CD4-positive, CD25-positive, alpha-beta regulatory T cell (primary cell): ENCODE data around the gene GAS2L1. TPM values are rescaled to one million over a fixed set of nuclear protein-coding genes. Genes with fewer than 3 reads are reported as not detected.
A peak's percentile ranks its signal among the peaks of the same experiment; 100 is the strongest.

Experiments used
- ATAC-seq, 2 donors: fragments of 150-1000 bp; cut with Tn5 transposase; one replicate each; pipeline ENCODE4 v1.10.0; 2021; ENCODE audit warnings: low read depth in 2 of 2, moderate number of reproducible peaks in 2 of 2, moderate library complexity in 1 of 2
- DNase-seq, 3 donors: peaks; one replicate each; pipeline versions ENCODE4 v3.0.0 to v3.0.0-alpha.2; 2012 to 2022; ENCODE audit warnings: mixed read lengths in 1 of 3
- H3K27ac ChIP-seq: one replicate; pipeline ENCODE4 v1.7.0; 2013; ENCODE audit warnings: mild to moderate bottlenecking, low read length; ENCODE audit not compliant: insufficient read depth, poor library complexity, severe bottlenecking
- H3K27me3 ChIP-seq: one replicate; pipeline ENCODE4 v1.7.0; 2013; ENCODE audit warnings: low read length; ENCODE audit not compliant: control insufficient read depth, insufficient read depth
- H3K36me3 ChIP-seq: one replicate; pipeline ENCODE4 v1.7.0; 2013; ENCODE audit warnings: mild to moderate bottlenecking, low read length, moderate library complexity; ENCODE audit not compliant: control insufficient read depth, insufficient read depth
- H3K4me1 ChIP-seq: 2 replicates; pipeline ENCODE4 v1.7.0; 2013; ENCODE audit warnings: mild to moderate bottlenecking, low read length; ENCODE audit not compliant: insufficient read depth, control insufficient read depth, poor library complexity, severe bottlenecking
- H3K4me3 ChIP-seq: one replicate; pipeline ENCODE4 v1.7.0; 2013; ENCODE audit warnings: low read depth, mild to moderate bottlenecking, low read length, moderate library complexity
- H3K9me3 ChIP-seq, 2 experiments: 1 replicate in 1 of 2; 2 replicates in 1 of 2; pipeline ENCODE4 v1.7.0; 2013; ENCODE audit warnings: low read length in 2 of 2, mild to moderate bottlenecking in 1 of 2, moderate library complexity in 1 of 2; ENCODE audit not compliant: control insufficient read depth in 2 of 2
- H3K27ac Mint-ChIP-seq, 3 donors: one replicate each; pipeline ENCODE4 v1.8.0; 2020 to 2022; ENCODE audit warnings: mild to moderate bottlenecking in 3 of 3, mixed read lengths in 3 of 3, moderate library complexity in 2 of 3
- H3K27me3 Mint-ChIP-seq: one replicate; pipeline ENCODE4 v1.8.0; 2022; ENCODE audit warnings: mild to moderate bottlenecking, mixed read lengths
- H3K36me3 Mint-ChIP-seq: one replicate; pipeline ENCODE4 v1.8.0; 2020; ENCODE audit warnings: mixed read lengths
- H3K4me1 Mint-ChIP-seq, 4 donors: one replicate each; pipeline ENCODE4 v1.8.0; 2020 to 2022; ENCODE audit warnings: mixed read lengths in 4 of 4, mild to moderate bottlenecking in 1 of 4
- H3K4me3 Mint-ChIP-seq, 4 donors: one replicate each; pipeline ENCODE4 v1.8.0; 2020 to 2022; ENCODE audit warnings: mild to moderate bottlenecking in 4 of 4, mixed read lengths in 4 of 4, moderate library complexity in 3 of 4
- H3K9me3 Mint-ChIP-seq, 7 donors: one replicate each; pipeline ENCODE4 v1.8.0; 2020 to 2022; ENCODE audit warnings: mixed read lengths in 7 of 7, mild to moderate bottlenecking in 3 of 7, moderate library complexity in 2 of 7
- polyA plus RNA-seq, 4 donors: library from polyadenylated mRNA; unstranded; fragments of 300-500 nt; fragmentation: Illumina TruSeq; gene quantifications; one replicate each; pipeline ENCODE4 v1.2.3, GENCODE V29; 2021
- total RNA-seq: library from RNA; stranded (reverse); gene quantifications from one replicate; pipeline ENCODE4 v1.2.3, GENCODE V29; 2022

GAS2L1 gene
- total and polyA plus RNA-seq, 5 donors from 2014 or later, result 0.22 to 1.8 TPM; not detected in 3

GRCh38 chr22:29300807-29301601 is 5.4 kb upstream of the GAS2L1 start:
- peaks cover 33% of the 10 kb centered on the region for H3K36me3 Mint-ChIP-seq

DNA sequence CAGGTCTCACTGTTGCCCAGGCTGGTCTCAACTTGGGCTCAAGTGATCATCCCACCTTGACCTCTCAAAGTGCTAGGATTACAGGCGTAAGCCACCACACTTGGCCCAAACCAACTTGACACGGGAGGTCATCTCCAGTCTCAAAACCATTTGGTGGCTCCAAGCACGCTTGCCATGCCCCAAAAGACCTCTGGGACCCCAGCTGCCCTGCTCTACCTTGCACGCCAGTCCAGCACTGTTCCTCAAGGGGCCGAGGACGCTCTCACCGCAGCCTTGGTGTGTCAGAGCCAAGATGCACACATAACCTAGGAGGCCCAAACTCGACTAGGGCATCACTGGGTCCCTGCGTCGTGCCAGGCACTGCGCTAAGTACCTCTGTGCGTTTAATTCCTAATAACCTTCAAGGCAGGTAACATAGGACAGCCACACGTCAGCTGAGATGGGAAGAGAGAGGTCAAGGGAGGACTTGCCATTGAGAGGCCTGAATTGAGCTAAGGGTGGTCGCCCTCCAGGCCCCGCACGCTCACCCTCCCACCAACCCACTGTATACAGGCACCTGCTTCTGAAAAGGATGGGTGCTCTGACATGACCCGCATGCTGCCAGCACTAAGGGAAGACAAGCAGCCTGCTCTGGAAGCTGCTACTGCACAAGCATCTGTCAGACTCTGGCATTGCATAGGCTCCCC is 4.6 kb upstream of the GAS2L1 start:
- peak overlapping the region in 1 of 4 donors; percentile 63 for H3K4me3 Mint-ChIP-seq
- no peak overlapping the region for H3K4me3 ChIP-seq
- H3K4me1 Mint-ChIP-seq, result peaks cover 0 to 12% (median 6%) of the 10 kb centered on the region in 4 donors
- peaks cover 26% of the 10 kb centered on the region for H3K27me3 Mint-ChIP-seq
- peaks cover 0 to 2% (median 0%) of the 10 kb centered on the region in 7 donors for H3K9me3 Mint-ChIP-seq
- H3K9me3 ChIP-seq, result no peaks in the 10 kb centered on the region
- peaks cover 41% of the 10 kb centered on the region for H3K36me3 ChIP-seq
- no peak overlapping the region for H3K27ac ChIP-seq
- peaks cover 2% of the 10 kb centered on the region for H3K27me3 ChIP-seq
- peak overlapping the region in 1 of 3 donors; percentile 48 for H3K27ac Mint-ChIP-seq
- ATAC-seq (peak in 1 of 2 donors; percentile 3), DNase-seq (no peak)
- peaks cover 29% of the 10 kb centered on the region for H3K36me3 Mint-ChIP-seq
- H3K4me1 ChIP-seq, result peaks cover 14% of the 10 kb centered on the region

More at GRCh38 chr22:29300807-29301601, 5.4 kb upstream of the GAS2L1 start:
- H3K9me3 Mint-ChIP-seq, result peaks cover 0 to 2% (median 0%) of the 10 kb centered on the region in 7 donors
- Histone ChIP-seq H3K27ac (no peak overlapping the region), H3K4me1 (peaks cover 5% of the 10 kb centered on the region), H3K36me3 (peaks cover 50% of the 10 kb centered on the region), H3K9me3 (no peaks in the 10 kb centered on the region), H3K4me3 (no peak overlapping the region), H3K27me3 (peaks cover 2% of the 10 kb centered on the region)
- peak; percentile 17 to 18 for ATAC-seq
- H3K27me3 Mint-ChIP-seq, result peaks cover 21% of the 10 kb centered on the region
- DNase-seq, result no peak
- no peak overlapping the region for H3K4me3 Mint-ChIP-seq
- H3K27ac Mint-ChIP-seq, result peak overlapping the region in 2 of 3 donors; percentile 59 to 67
- peaks cover 0 to 12% (median 3%) of the 10 kb centered on the region in 4 donors for H3K4me1 Mint-ChIP-seq

- H3K4me3 Mint-ChIP-seq, result peak overlapping the region in 1 of 4 donors; percentile 63
- H3K27me3 Mint-ChIP-seq, result peaks cover 28% of the 10 kb centered on the region
- Histone ChIP-seq H3K4me3 (no peak overlapping the region), H3K9me3 (no peaks in the 10 kb centered on the region), H3K4me1 (peaks cover 16% of the 10 kb centered on the region), H3K27me3 (peaks cover 2% of the 10 kb centered on the region), H3K36me3 (peaks cover 36% of the 10 kb centered on the region), H3K27ac (no peak overlapping the region)
- peaks cover 0 to 11% (median 6%) of the 10 kb centered on the region in 4 donors for H3K4me1 Mint-ChIP-seq
- DNase-seq, result no peak
- no peak overlapping the region for H3K27ac Mint-ChIP-seq
- peaks cover 25% of the 10 kb centered on the region for H3K36me3 Mint-ChIP-seq
- peaks cover 0 to 2% (median 0%) of the 10 kb centered on the region in 7 donors for H3K9me3 Mint-ChIP-seq
- no peak for ATAC-seq
Measured at GRCh38 chr22:29302402-29302680, 4.1 kb upstream of the GAS2L1 start.

DNA sequence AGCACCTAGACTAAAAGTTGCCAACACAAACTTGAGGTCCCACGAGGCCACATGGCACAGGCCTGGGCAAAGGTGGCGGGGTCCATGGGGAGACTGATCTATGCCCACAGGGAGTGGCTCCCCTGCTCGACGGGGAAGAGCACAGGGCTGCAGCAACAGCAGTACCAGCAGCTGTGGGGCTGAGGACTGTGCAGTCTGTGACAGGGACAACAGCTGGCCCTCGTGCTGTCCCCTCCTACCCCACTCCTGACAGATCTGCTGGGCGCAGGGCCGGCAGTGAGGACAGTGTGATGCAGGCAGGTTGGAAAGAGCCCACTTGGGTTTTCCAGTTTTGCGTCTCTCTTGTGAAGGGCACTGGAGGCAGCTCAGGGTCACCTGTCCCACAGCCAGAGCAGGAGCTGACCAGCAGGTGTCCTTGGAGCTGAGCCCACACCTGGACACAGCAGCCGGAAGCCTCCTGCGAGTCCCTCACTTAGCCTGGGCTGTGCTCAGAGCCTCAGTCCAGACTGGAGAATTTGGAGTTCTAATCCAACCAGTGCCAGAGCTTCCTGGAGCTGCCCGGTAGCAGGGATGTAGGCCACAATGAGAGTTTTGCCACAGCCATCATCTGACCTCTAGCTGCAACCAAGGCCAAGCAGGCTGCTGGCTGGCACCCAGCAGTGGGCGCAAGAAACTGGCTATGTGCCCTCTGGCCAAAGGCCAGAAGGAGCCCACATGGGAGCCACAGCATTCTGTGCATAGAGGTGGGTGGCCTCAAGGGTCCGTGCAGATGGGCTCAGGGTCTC is 3.6 kb upstream of the GAS2L1 start:
- H3K27ac ChIP-seq, result no peak overlapping the region
- H3K4me1 Mint-ChIP-seq, result peaks cover 0 to 12% (median 6%) of the 10 kb centered on the region in 4 donors
- H3K27me3 Mint-ChIP-seq, result peaks cover 33% of the 10 kb centered on the region
- ATAC-seq (no peak), DNase-seq (no peak)
- H3K4me3 Mint-ChIP-seq, result no peak overlapping the region
- H3K27me3 ChIP-seq, result peaks cover 2% of the 10 kb centered on the region
- H3K4me1 ChIP-seq, result peaks cover 16% of the 10 kb centered on the region
- no peak overlapping the region for H3K27ac Mint-ChIP-seq
- H3K9me3 Mint-ChIP-seq, result peaks cover 0 to 4% (median 0%) of the 10 kb centered on the region in 7 donors
- H3K36me3 Mint-ChIP-seq, result peaks cover 20% of the 10 kb centered on the region
- H3K36me3 ChIP-seq, result peaks cover 31% of the 10 kb centered on the region
- no peak overlapping the region for H3K4me3 ChIP-seq
- no peaks in the 10 kb centered on the region for H3K9me3 ChIP-seq

GRCh38 chr22:29305836-29306174 is 645 bp upstream of the GAS2L1 start:
- Mint-ChIP-seq H3K36me3 (peaks cover 4% of the 10 kb centered on the region), H3K4me3 (peak overlapping the region in 3 of 4 donors; percentile 65 to 80 (median 71)), H3K27me3 (peaks cover 34% of the 10 kb centered on the region), H3K27ac (no peak overlapping the region), H3K9me3 (peaks cover 0 to 4% (median 0%) of the 10 kb centered on the region in 7 donors), H3K4me1 (peaks cover 0 to 11% (median 2%) of the 10 kb centered on the region in 4 donors)
- peaks cover 2% of the 10 kb centered on the region for H3K36me3 ChIP-seq
- no peaks in the 10 kb centered on the region for H3K9me3 ChIP-seq
- H3K4me1 ChIP-seq, result peaks cover 18% of the 10 kb centered on the region
- DNase-seq (no peak), ATAC-seq (no peak)
- H3K4me3 ChIP-seq, result no peak overlapping the region
- peaks cover 2% of the 10 kb centered on the region for H3K27me3 ChIP-seq
- no peak overlapping the region for H3K27ac ChIP-seq

GRCh38 chr22:29306835-29307595 is 565 bp downstream of the GAS2L1 start:
- no peaks in the 10 kb centered on the region for H3K9me3 ChIP-seq
- H3K36me3 ChIP-seq, result no peaks in the 10 kb centered on the region
- H3K4me3 ChIP-seq, result no peak overlapping the region
- Mint-ChIP-seq H3K9me3 (peaks cover 0 to 4% (median 0%) of the 10 kb centered on the region in 7 donors), H3K4me3 (peak overlapping the region; percentile 43 to 84 (median 70)), H3K27me3 (peaks cover 35% of the 10 kb centered on the region), H3K4me1 (peaks cover 0 to 10% (median 2%) of the 10 kb centered on the region in 4 donors), H3K27ac (no peak overlapping the region), H3K36me3 (no peaks in the 10 kb centered on the region)
- no peak overlapping the region for H3K27ac ChIP-seq
- DNase-seq (no peak), ATAC-seq (no peak)
- H3K4me1 ChIP-seq, result peaks cover 21% of the 10 kb centered on the region
- peaks cover 2% of the 10 kb centered on the region for H3K27me3 ChIP-seq

GRCh38 chr22:29307596-29308147 is 1.2 kb downstream of the GAS2L1 start:
- no peaks in the 10 kb centered on the region for H3K36me3 ChIP-seq
- peaks cover 21% of the 10 kb centered on the region for H3K4me1 ChIP-seq
- ATAC-seq (no peak), DNase-seq (no peak)
- no peaks in the 10 kb centered on the region for H3K9me3 ChIP-seq
- Mint-ChIP-seq H3K9me3 (peaks cover 0 to 4% (median 0%) of the 10 kb centered on the region in 7 donors), H3K27ac (no peak overlapping the region), H3K4me3 (peak overlapping the region; percentile 43 to 84 (median 70)), H3K36me3 (no peaks in the 10 kb centered on the region), H3K4me1 (peaks cover 0 to 10% (median 2%) of the 10 kb centered on the region in 4 donors), H3K27me3 (peaks cover 41% of the 10 kb centered on the region)
- H3K4me3 ChIP-seq, result no peak overlapping the region
- H3K27me3 ChIP-seq, result peaks cover 2% of the 10 kb centered on the region
- H3K27ac ChIP-seq, result no peak overlapping the region
